Measurements from ENCODE around the gene TMEM130.
"Not testable (repeated sequence)": the region's sequence is repeated elsewhere in the genome, so short reads cannot be mapped to it uniquely, and the experiment has no call there.

The TMEM130 gene

GRCh38 chr7:98884416-98884815, 14.6 kb upstream of the TMEM130 start:
- peaks cover 18% of the 10 kb centered on the region for H3K36me3 Mint-ChIP-seq (ENCODE audit: low read depth)
- H3K4me1 Mint-ChIP-seq (ENCODE audit: low read depth), result peaks cover 12% of the 10 kb centered on the region
- H3K27ac Mint-ChIP-seq, result no peak overlapping the region
- no peaks in the 10 kb centered on the region for H3K9me3 Mint-ChIP-seq
- H3K4me3 Mint-ChIP-seq, result no peak overlapping the region
- H3K27me3 Mint-ChIP-seq (ENCODE audit: low read depth), result no peaks in the 10 kb centered on the region

GRCh38 chr7:98881561-98882315, 11.9 kb upstream of the TMEM130 start:
- H3K9me3 Mint-ChIP-seq, result no peaks in the 10 kb centered on the region
- peaks cover 6% of the 10 kb centered on the region for H3K4me1 Mint-ChIP-seq (ENCODE audit: low read depth)
- no peak overlapping the region for H3K4me3 Mint-ChIP-seq
- H3K27ac Mint-ChIP-seq, result no peak overlapping the region
- peaks cover 14% of the 10 kb centered on the region for H3K36me3 Mint-ChIP-seq (ENCODE audit: low read depth)
- H3K27me3 Mint-ChIP-seq (ENCODE audit: low read depth), result peaks cover 5% of the 10 kb centered on the region

- H3K4me1 Mint-ChIP-seq (ENCODE audit: low read depth), result peaks cover 6% of the 10 kb centered on the region
- H3K4me3 Mint-ChIP-seq, result peak overlapping the region; percentile 89
- H3K27ac Mint-ChIP-seq, result peak overlapping the region; percentile 91
- H3K9me3 Mint-ChIP-seq, result no peaks in the 10 kb centered on the region
- H3K36me3 Mint-ChIP-seq (ENCODE audit: low read depth), result peaks cover 14% of the 10 kb centered on the region
- peaks cover 5% of the 10 kb centered on the region for H3K27me3 Mint-ChIP-seq (ENCODE audit: low read depth)
Measured at GRCh38 chr7:98880485-98880884, 10.7 kb upstream of the TMEM130 start.

- Mint-ChIP-seq H3K9me3 (no peaks in the 10 kb centered on the region), H3K4me3 (peak overlapping the region; percentile 89), H3K4me1 (ENCODE audit: low read depth) (peaks cover 6% of the 10 kb centered on the region), H3K36me3 (ENCODE audit: low read depth) (peaks cover 14% of the 10 kb centered on the region), H3K27me3 (ENCODE audit: low read depth) (peaks cover 5% of the 10 kb centered on the region), H3K27ac (peak overlapping the region; percentile 91)
Measured at GRCh38 chr7:98879979-98880315, 10.1 kb upstream of the TMEM130 start.

GRCh38 chr7:98879198-98879978, 9.6 kb upstream of the TMEM130 start:
- Mint-ChIP-seq H3K27ac (peak overlapping the region; percentile 91), H3K4me1 (ENCODE audit: low read depth) (peaks cover 6% of the 10 kb centered on the region), H3K27me3 (ENCODE audit: low read depth) (peaks cover 5% of the 10 kb centered on the region), H3K4me3 (peak overlapping the region; percentile 89), H3K36me3 (ENCODE audit: low read depth) (peaks cover 14% of the 10 kb centered on the region), H3K9me3 (no peaks in the 10 kb centered on the region)

GRCh38 chr7:98878365-98879197, 8.8 kb upstream of the TMEM130 start, which contains the start of gene TRRAP:
Gene TRRAP (plus strand): TSS chr7:98878532. CDS start chr7:98881151, 2,619 bp downstream.
- Mint-ChIP-seq H3K4me3 (peak within 1 kb of the TSS; percentile 89), H3K27ac (peak within 1 kb of the TSS; percentile 91)

GRCh38 chr7:98877692-98878364, 8.0 kb upstream of the TMEM130 start:
- peaks cover 5% of the 10 kb centered on the region for H3K4me1 Mint-ChIP-seq (ENCODE audit: low read depth)
- no peaks in the 10 kb centered on the region for H3K9me3 Mint-ChIP-seq
- H3K4me3 Mint-ChIP-seq, result peak overlapping the region; percentile 31
- H3K27ac Mint-ChIP-seq, result no peak overlapping the region
- H3K36me3 Mint-ChIP-seq (ENCODE audit: low read depth), result peaks cover 9% of the 10 kb centered on the region
- peaks cover 5% of the 10 kb centered on the region for H3K27me3 Mint-ChIP-seq (ENCODE audit: low read depth)

More at GRCh38 chr7:98878365-98879197, 8.8 kb upstream of the TMEM130 start, which contains the start of gene TRRAP:
- H3K36me3 Mint-ChIP-seq (ENCODE audit: low read depth), result peaks cover 9% of the 10 kb centered on the region
- peaks cover 5% of the 10 kb centered on the region for H3K27me3 Mint-ChIP-seq (ENCODE audit: low read depth)
- H3K4me1 Mint-ChIP-seq (ENCODE audit: low read depth), result peaks cover 6% of the 10 kb centered on the region
- H3K9me3 Mint-ChIP-seq, result no peaks in the 10 kb centered on the region

- H3K27me3 Mint-ChIP-seq (ENCODE audit: low read depth), result peaks cover 5% of the 10 kb centered on the region
Measured at GRCh38 chr7:98877146-98877545, 7.3 kb upstream of the TMEM130 start.

GRCh38 chr7:98875501-98875900, 5.7 kb upstream of the TMEM130 start:
- no peak overlapping the region for H3K27ac Mint-ChIP-seq
- H3K4me1 Mint-ChIP-seq (ENCODE audit: low read depth), result peaks cover 3% of the 10 kb centered on the region
- no peaks in the 10 kb centered on the region for H3K36me3 Mint-ChIP-seq (ENCODE audit: low read depth)
- H3K27me3 Mint-ChIP-seq (ENCODE audit: low read depth), result peaks cover 7% of the 10 kb centered on the region
- no peaks in the 10 kb centered on the region for H3K9me3 Mint-ChIP-seq
- H3K4me3 Mint-ChIP-seq, result no peak overlapping the region

More at GRCh38 chr7:98877146-98877545, 7.3 kb upstream of the TMEM130 start:
- Mint-ChIP-seq H3K4me3 (peak overlapping the region; percentile 68), H3K27ac (peak overlapping the region; percentile 38), H3K4me1 (ENCODE audit: low read depth) (peaks cover 3% of the 10 kb centered on the region), H3K36me3 (ENCODE audit: low read depth) (peaks cover 7% of the 10 kb centered on the region), H3K9me3 (no peaks in the 10 kb centered on the region)

GRCh38 chr7:98874942-98875341, 5.1 kb upstream of the TMEM130 start:
- peaks cover 11% of the 10 kb centered on the region for H3K27me3 Mint-ChIP-seq (ENCODE audit: low read depth)
- no peak overlapping the region for H3K4me3 Mint-ChIP-seq
- no peaks in the 10 kb centered on the region for H3K9me3 Mint-ChIP-seq
- no peak overlapping the region for H3K27ac Mint-ChIP-seq
- peaks cover 2% of the 10 kb centered on the region for H3K4me1 Mint-ChIP-seq (ENCODE audit: low read depth)
- no peaks in the 10 kb centered on the region for H3K36me3 Mint-ChIP-seq (ENCODE audit: low read depth)

- not testable (repeated sequence) for H3K36me3 Mint-ChIP-seq (ENCODE audit: low read depth); H3K4me3 Mint-ChIP-seq; H3K4me1 Mint-ChIP-seq (ENCODE audit: low read depth); H3K9me3 Mint-ChIP-seq; H3K27ac Mint-ChIP-seq
- H3K27me3 Mint-ChIP-seq (ENCODE audit: low read depth), result peaks cover 19% of the 10 kb centered on the region
Measured at GRCh38 chr7:98873610-98874009, 3.8 kb upstream of the TMEM130 start.

- no peaks in the 10 kb centered on the region for H3K36me3 Mint-ChIP-seq (ENCODE audit: low read depth)
- no peak overlapping the region for H3K4me3 Mint-ChIP-seq
- H3K9me3 Mint-ChIP-seq, result no peaks in the 10 kb centered on the region
- H3K4me1 Mint-ChIP-seq (ENCODE audit: low read depth), result no peaks in the 10 kb centered on the region
- no peak overlapping the region for H3K27ac Mint-ChIP-seq
- H3K27me3 Mint-ChIP-seq (ENCODE audit: low read depth), result peaks cover 24% of the 10 kb centered on the region
Measured at GRCh38 chr7:98872328-98872924, 2.6 kb upstream of the TMEM130 start.

- Mint-ChIP-seq H3K36me3 (ENCODE audit: low read depth) (no peaks in the 10 kb centered on the region), H3K27me3 (ENCODE audit: low read depth) (peaks cover 19% of the 10 kb centered on the region), H3K27ac (no peak overlapping the region), H3K9me3 (no peaks in the 10 kb centered on the region), H3K4me3 (peak overlapping the region; percentile 75), H3K4me1 (ENCODE audit: low read depth) (no peaks in the 10 kb centered on the region)
Measured at GRCh38 chr7:98870807-98871491, 1.1 kb upstream of the TMEM130 start.

Data from T-helper 1 cell treated with Interleukin-12 subunit alpha and Interleukin-12 subunit beta and Interleukin-4 antibody, amounts not matched to agents 30 μg/mL and 1 μg/mL, for 36 hours (primary cell).